Ascending aorta (tissue), 2 donors: ENCODE data around the gene GRK5. TPM values are rescaled to one million over a fixed set of nuclear protein-coding genes. Genes with fewer than 3 reads are reported as not detected.

Source experiments
- DNase-seq, 2 donors: peaks; one replicate each; pipeline ENCODE4 v3.0.0-alpha.2; 2019; ENCODE audit warnings: low spot score in 2 of 2
- H3K27ac ChIP-seq, 2 donors: fragments of 200-600 bp; sonication (generic); one replicate each; pipeline ENCODE4 v1.5.1; 2016 to 2017; ENCODE audit warnings: mild to moderate bottlenecking in 1 of 2
- H3K27me3 ChIP-seq: fragments of 200-600 bp; sonication (generic); one replicate; pipeline ENCODE4 v1.5.1; 2017
- H3K36me3 ChIP-seq, 2 donors: fragments of 200-600 bp; sonication (generic); one replicate each; pipeline ENCODE4 v1.5.1; 2016
- H3K4me1 ChIP-seq, 2 donors: fragments of 200-600 bp; sonication (generic); one replicate each; pipeline ENCODE4 v1.5.1; 2016 to 2017; ENCODE audit warnings: mild to moderate bottlenecking in 1 of 2
- H3K4me3 ChIP-seq, 2 donors: fragments of 200-600 bp; sonication (generic); one replicate each; pipeline ENCODE4 v1.5.1; 2016 to 2017; ENCODE audit warnings: mild to moderate bottlenecking in 1 of 2
- H3K9me3 ChIP-seq, 2 donors: fragments of 200-600 bp; sonication (generic); one replicate each; pipeline ENCODE4 v1.5.1; 2016
- CTCF ChIP-seq, 3 experiments: fragments of 200-600 bp in 2 of 3; fragments of 450-650 bp in 1 of 3; sonication (generic) in 2 of 3; IDR thresholded peaks; one replicate each; pipeline ENCODE4 v1.5.1; 2016 to 2019; ENCODE audit warnings: antibody characterized with exemption in 3 of 3, mild to moderate bottlenecking in 1 of 3, moderate library complexity in 1 of 3
- intact Hi-C: fragments of 100-400 bp; cut with DNase I; formaldehyde crosslinking; loops from one replicate; pipeline ENCODE4 v1.15.1; 2023
- total RNA-seq: library from RNA; depleted of rRNA; stranded (reverse); fragments of >200 nt; gene quantifications from one replicate; pipeline ENCODE4 v1.1.0, GENCODE V29; 2016

The GRK5 gene
- total RNA-seq, 1 donor from 2014 or later: 75.5 TPM

DNA sequence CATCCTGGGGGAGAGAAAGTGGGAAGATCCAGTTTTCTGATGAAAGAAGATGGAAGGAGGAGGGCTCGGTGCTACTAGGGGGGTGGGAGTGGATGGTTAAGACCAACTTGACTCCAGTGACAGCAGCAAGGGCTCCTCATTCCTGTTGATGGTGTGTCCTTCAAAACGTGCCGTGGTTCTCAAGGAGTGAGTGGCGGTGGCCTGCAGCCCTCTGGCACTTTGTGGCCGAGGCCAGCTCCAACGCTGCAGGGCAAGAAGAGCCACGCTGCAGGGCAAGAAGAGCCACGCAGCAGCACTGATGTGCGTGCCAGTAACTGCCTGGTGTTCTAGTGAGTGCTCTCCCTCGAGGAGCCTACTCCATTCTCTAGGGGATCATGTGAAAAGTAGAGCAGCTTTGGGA lies 72.1 kb downstream of the GRK5 start:
- Histone ChIP-seq H3K27me3 (no peaks in the 10 kb centered on the region), H3K27ac (peak overlapping the region; percentile 7 to 13), H3K9me3 (no peaks in the 10 kb centered on the region), H3K4me3 (no peak overlapping the region), H3K4me1 (peaks cover 19 to 37% of the 10 kb centered on the region in 2 donors), H3K36me3 (no peaks in the 10 kb centered on the region)
- intact Hi-C loops: loop anchor here (5.0 kb wide), 1 partner anchor 93 kb away; no protein-coding TSS in a partner anchor
- TF ChIP-seq CTCF (IDR thresholded peaks at IDR 0.05): no peak
- no peak for DNase-seq

GRCh38 chr10:119281581-119282071 lies 74.3 kb downstream of the GRK5 start:
- Histone ChIP-seq H3K4me3 (peak overlapping the region in 1 of 2 donors; percentile 7), H3K9me3 (no peaks in the 10 kb centered on the region), H3K36me3 (no peaks in the 10 kb centered on the region), H3K27ac (peak overlapping the region; percentile 39 to 58), H3K4me1 (peaks cover 17 to 49% of the 10 kb centered on the region in 2 donors), H3K27me3 (no peaks in the 10 kb centered on the region)
- intact Hi-C loops: loop anchor here (2.0 kb wide), 1 partner anchor 21 kb away; no protein-coding TSS in a partner anchor
- no peak for TF ChIP-seq CTCF (IDR thresholded peaks at IDR 0.05)
- DNase-seq: peak in 1 of 2 donors; percentile 89

DNA sequence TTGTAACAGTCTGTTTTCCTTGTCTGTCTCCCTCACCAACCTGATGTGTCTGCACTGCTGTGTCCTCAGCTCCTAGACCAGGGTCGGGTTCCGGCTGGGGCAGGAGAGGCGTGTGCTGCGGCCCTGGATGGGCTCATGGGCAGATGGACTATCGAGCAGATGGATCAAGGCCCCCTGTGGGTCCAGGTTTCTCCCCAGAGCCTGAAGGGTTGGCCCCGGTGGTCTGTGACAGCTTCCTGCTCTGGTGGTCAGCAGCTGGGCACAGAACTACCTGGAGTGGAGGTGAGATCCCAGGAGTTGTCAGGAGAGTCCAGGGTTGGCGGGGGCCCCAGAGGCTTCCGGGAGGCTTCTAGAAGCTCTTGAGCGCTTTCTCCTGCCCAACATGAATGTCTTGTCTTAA lies 75.1 kb downstream of the GRK5 start:
- H3K4me1 ChIP-seq: peaks cover 17 to 53% of the 10 kb centered on the region in 2 donors
- DNase-seq: no peak
- no peaks in the 10 kb centered on the region for H3K27me3 ChIP-seq
- no peak for TF ChIP-seq CTCF (IDR thresholded peaks at IDR 0.05)
- intact Hi-C loops: loop anchor here (2.0 kb wide), 1 partner anchor 20 kb away; no protein-coding TSS in a partner anchor
- peak overlapping the region; percentile 39 to 58 for H3K27ac ChIP-seq
- peak overlapping the region in 1 of 2 donors; percentile 7 for H3K4me3 ChIP-seq
- no peaks in the 10 kb centered on the region for H3K9me3 ChIP-seq
- H3K36me3 ChIP-seq: no peaks in the 10 kb centered on the region

DNA sequence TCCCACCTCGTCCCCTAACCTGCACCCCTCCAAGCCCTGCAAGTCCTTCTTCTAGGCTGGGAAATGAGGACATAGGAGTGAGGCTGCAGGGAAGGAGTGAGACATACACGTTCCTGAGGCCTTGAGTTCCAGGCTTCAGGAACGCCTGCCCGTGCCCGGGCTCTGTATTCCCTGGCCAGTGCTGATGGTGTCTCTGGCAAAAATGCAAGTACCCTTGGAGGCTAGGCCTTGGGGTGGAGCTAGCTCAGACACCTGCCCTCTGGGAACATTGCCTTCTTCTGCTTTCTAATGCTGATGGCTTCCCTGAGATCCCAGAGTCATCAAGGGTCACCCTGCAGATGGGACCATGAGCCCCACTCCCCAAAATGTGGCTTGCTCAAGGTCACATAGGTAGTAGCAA lies 76.0 kb downstream of the GRK5 start:
- intact Hi-C loops: loop anchor here (2.0 kb wide), 1 partner anchor 19 kb away; no protein-coding TSS in a partner anchor
- no peaks in the 10 kb centered on the region for H3K9me3 ChIP-seq
- DNase-seq: no peak
- peaks cover 17 to 59% of the 10 kb centered on the region in 2 donors for H3K4me1 ChIP-seq
- no peak overlapping the region for H3K4me3 ChIP-seq
- no peaks in the 10 kb centered on the region for H3K36me3 ChIP-seq
- TF ChIP-seq CTCF (IDR thresholded peaks at IDR 0.05): no peak
- no peaks in the 10 kb centered on the region for H3K27me3 ChIP-seq
- H3K27ac ChIP-seq: peak overlapping the region in 1 of 2 donors; percentile 60

DNA sequence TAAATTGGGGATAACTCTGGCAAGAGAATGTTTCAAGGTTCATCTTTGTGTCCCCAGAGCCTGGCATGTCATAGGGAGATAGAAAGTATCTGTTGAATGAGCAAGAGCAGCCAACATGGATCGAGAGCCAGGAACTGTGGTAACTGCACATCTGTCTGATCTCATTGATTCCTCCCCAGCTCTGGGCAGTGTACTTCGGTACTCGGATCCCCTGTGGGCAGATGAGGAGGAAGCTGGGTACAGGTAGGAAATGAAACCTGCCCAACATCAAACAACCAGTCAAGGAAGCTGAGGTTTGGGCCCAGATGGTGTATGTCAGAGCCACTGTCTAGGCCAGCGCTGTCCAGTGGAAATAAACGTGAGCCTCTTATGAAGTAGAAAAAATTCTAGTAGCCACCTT lies 76.4 kb downstream of the GRK5 start:
- no peak for DNase-seq
- intact Hi-C loops: loop anchor here (2.0 kb wide), 1 partner anchor 19 kb away; no protein-coding TSS in a partner anchor
- H3K4me3 ChIP-seq: no peak overlapping the region
- peak overlapping the region in 1 of 2 donors; percentile 60 for H3K27ac ChIP-seq
- H3K27me3 ChIP-seq: no peaks in the 10 kb centered on the region
- no peaks in the 10 kb centered on the region for H3K36me3 ChIP-seq
- H3K4me1 ChIP-seq: peaks cover 21 to 63% of the 10 kb centered on the region in 2 donors
- no peaks in the 10 kb centered on the region for H3K9me3 ChIP-seq
- no peak for TF ChIP-seq CTCF (IDR thresholded peaks at IDR 0.05)
